GM21528 (cell line): ENCODE results near the gene ABHD12.

Experiments
- ATAC-seq: cut with Tn5 transposase; IDR thresholded peaks from one replicate; pipeline ENCODE4 v1.9.1; 2021; ENCODE audit warnings: mild to moderate bottlenecking, moderate library complexity; ENCODE audit not compliant: unreplicated experiment, low FRiP score

The ABHD12 gene

DNA sequence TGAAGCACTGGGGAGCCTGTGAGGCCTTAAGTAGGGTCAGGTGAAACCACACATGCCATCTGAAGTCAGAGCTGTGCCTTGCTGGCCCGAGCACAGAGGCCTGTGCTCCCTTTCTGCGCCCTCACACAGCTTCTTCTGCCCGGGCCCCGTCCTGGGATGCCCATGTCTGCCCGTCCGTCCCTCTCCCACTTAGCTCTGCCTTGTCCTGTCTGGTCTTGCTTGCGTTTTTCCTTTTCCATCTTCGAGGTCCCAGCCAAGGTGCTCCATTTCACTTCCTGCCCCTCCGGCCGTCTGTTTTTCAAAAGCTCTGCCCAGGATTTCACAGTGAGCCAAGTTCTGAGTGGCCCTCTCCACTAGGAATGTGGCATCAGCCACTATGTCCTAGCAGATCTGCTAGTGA lies 97.1 kb downstream of the ABHD12 start:
- no peak for ATAC-seq

DNA sequence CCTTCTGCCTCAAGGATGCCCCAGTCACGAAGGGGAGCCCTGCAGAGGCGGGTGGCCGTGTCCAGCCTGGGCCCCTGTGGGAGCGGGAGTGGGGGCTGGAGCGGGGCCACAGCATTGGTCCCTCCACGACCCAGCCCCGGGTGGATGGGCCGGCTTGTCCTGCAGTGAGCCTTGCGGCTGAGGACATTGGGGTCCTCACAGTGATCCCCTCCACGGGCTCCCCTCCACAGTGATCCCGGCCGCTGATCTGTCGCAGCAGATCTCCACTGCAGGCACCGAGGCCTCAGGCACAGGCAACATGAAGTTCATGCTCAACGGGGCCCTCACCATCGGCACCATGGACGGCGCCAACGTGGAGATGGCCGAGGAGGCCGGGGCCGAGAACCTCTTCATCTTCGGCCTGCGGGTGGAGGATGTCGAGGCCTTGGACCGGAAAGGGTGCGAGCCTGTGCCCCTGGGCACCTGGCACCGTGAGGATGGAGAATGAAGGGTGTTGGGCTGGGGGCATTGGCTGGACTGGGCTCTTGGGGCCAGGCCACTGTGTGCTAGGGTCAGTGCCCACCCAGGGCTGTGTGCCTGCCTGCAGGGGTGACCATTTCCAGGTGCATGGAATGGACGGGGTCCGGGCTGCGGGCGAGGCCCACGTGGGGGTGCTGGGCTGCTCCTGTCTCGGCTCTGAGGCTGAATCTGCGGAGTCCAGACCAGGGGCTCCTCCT lies 98.3 kb downstream of the ABHD12 start:
- no peak for ATAC-seq

DNA sequence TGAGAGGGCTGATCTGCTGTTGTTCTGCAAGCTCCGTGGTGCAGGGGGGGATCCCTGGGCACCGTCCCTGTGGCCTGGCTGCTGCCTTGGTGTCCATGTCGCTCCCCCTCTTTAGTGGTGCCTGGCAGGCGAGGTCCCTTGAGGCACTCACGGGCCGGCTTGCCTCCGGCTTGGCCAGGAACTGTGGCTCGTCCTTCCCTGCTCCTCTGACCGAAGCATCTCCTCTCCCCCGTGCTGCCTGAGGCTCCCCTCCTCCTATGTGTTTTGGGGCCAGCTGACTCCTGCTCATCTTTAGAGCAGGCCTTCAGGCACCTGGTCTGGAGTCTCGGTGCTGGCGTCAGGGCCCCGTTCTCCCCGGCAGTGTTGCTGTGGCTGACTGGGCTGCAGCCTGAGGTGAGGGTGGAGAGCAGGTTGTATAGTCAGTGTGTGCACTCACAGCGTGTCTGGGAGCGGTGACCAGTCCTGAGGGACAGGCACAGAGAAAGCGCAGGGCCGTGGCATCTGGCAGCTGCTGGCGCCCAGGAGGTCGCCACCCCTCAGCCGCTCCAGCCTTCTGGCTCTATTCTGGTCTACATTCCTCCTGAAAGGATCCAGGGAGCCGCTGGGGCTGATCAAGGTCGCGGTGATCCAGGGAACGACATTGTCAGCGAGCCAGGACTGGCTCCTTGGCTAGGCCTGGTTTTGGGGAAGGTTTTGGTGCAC lies 99.1 kb downstream of the ABHD12 start:
- ATAC-seq, result no peak

DNA sequence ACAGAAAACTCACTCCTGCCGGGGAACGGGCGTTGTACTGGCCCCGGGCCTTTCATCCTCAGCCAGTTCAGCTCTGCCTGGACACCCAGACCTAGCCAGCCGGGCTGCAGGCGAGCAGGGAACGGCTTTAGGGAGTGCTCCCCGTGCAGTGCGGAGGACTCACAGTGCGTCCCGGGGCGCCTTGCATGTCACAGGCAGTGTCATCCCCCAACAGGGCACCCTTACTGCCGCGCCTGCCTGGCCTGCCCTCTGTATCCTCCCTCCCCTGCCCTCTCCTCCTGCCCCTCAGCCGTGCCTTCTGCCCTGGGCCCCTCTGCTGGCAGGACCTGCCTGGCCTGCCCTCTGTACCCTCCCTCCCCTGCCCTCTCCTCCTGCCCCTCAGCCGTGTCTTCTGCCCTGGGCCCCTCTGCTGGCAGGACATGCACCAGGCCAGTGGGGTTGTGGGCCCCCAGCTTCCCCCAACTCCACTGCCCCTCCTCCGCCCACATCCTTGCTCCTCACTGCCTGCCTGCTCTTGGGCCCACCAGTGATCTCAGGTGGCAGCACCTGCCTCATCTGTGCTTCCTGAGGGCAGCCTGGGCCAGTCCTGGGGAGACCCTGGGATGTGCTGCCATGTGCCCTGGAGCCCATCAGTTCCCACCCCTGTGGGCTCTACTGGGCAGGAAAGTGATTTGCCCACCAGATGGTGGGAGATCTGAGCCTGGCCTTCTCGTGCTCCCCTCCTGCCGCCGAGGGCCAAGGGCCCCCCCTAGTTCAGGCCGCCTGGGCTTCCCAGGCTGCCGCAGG lies 99.8 kb downstream of the ABHD12 start:
- no peak for ATAC-seq

DNA sequence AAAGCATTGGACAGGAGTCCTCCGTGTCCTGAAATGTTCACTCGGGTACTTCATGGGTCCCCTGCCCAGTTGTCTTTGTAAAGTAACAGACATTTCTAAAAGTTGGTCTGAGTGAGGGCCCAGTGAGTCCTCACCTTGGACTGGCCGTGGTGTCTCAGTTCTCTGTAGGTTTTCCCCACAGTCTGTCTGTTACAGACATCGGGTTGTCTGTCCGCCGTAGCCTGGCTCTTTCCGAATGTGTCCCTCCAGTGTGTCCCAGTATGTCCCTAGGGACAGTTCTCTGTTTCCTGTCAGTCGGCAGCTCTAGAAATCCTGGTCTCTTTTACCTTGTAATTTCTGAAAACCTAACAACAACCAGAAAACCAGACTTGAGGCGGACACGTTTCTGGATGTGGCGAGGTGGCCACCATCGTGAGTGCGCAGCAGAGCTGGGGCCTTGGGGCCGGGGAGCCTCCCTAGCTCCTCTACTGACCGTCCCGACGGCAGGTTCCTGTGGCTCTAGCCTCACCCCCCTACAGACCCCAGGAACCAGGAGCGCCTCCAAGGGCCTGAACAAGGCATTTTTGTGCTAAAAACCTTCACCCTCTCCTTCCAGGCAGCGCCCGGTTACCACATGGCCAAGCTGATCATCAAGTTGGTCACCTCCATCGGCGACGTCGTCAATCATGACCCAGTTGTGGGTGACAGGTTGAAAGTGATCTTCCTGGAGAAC lies 100.6 kb downstream of the ABHD12 start:
- ATAC-seq, result no peak

DNA sequence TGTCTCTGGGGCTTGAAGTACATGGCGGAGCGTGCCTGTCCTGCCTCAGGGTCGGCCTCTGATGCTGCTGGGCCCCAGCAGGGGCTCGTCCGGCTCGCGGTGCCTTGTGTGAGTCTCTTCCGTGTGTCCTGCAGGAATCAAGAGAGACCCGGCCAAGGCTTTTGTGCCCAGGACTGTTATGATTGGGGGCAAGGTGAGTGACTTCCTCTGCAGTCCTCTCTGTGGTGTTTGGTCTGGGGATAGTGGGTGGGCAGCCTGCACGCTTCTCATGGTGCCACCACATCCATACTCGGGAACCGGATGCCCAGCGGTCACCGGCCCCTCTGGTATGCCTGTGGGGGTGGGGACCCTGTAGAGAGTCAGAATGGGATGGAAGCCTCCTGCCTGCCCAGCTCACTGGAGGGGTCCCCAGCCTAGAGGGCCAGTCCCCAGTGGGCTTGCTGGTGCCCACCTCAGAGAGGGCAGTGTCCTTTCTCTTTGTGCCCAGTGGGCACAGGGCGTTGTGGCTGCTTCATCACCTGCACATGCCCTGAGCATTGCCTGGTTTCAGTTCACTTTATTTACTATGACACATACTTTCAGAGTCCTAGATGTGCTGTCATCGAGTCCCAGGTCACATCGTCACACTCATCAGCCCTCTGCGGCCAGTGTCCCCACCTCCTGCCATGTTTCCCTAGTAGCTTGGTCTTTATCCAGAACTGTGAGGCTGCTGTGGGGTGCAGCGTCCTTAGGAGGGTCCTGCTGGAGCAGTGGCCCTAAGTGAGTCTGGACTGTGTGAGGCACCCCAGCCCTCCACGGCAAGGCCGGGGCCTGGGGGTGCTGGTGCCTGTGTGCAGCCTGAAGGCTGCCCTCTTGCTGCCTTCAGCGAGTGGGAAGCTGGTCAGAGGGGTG lies 102.1 kb downstream of the ABHD12 start:
- peak; percentile 79 for ATAC-seq

DNA sequence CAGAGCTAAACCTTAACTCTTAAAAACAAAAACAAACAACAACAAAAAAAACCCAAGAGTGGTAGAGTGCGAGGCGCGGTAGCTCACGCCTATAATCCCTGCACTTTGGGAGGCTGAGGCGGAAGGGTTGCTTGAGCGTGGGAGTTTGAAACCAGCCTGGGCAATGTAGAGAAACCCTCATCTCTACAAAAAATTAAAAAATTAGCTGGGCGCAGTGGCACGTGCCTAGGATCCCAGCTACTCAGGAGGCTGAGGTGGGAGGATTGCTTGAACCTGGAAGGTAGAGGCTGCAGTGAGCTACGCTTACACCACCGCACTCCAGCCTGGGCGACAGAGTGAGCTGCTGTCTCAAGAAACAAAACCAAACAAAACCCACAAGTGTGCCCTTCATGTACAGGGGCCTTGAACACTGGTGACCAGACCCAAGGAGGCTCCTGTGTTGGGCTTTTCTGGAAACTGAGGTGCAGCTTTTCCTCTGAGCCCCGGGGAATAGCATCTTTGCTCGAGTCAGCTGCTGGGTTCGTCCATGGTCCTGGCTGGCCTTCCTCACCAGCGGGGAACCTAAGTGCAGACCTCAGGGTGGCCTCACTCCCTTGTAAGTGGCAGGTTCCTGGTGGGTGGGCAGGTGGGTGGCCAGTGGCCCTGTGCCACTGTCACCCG lies 102.9 kb downstream of the ABHD12 start:
- no peak for ATAC-seq

DNA sequence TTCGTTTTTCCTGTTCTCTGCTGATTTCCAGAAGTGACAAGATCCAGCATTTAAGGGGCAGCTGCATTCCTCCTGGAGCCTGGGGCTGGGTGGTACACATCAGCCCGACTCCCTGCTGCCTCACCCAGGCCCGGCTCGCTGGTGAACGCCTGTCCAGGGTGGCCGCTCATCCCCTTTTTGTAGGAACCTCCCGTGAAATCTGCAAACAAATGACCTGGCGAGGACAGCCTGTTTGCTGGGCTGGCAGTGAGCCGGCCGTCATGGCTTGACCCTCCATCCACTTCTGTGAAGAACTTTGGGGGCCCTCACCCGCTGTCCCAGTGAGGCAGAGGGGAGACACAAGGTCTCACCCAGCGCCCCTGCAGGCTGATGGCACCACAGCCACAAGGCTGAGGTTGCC lies 103.7 kb downstream of the ABHD12 start:
- ATAC-seq, result no peak

DNA sequence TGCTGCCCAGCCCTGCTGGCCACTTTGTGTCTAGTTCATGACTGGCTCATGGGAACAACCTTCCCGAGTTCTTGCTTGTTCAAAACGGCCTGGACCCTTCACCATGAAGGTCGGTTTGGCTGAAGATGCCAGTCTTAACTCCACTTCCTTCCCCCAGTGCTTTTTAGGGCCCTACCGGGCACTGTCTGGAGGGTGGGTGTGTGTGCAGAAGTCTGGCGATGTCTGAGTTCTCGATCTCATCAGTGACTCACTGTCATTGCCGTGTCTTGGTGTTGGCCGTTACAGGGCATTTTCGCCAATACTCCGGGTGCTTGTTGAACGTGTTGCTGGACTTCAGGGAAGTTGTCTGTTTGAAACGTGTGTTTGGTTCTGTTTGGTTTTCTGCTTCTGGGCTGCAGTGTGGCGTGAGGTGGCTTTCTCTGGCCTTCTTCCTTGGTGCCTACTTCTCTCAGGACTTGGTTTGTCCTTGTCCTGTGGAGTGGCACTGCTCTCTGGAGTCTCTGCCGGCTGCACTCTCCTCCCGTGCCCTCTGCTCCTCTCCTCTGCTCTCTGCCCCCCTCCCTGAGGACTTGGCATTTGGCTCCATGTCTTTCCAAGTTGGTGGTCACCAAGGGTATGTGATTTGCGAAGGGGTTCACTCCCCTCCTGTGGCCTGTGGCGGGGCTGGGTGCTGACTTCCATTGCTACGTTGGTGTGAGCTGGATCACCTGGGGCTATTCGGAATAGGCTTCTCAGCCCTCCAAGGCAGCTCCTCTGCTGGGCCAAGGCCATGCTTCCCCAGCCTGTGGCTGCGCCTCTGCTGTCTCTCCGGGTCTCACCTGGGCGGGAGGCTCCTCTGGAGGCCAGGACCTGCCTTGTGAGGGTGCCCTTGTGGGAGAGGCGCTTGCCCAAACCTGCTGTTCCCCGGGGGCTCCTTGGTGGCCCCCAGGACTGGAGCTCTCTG lies 104.5 kb downstream of the ABHD12 start:
- no peak for ATAC-seq

DNA sequence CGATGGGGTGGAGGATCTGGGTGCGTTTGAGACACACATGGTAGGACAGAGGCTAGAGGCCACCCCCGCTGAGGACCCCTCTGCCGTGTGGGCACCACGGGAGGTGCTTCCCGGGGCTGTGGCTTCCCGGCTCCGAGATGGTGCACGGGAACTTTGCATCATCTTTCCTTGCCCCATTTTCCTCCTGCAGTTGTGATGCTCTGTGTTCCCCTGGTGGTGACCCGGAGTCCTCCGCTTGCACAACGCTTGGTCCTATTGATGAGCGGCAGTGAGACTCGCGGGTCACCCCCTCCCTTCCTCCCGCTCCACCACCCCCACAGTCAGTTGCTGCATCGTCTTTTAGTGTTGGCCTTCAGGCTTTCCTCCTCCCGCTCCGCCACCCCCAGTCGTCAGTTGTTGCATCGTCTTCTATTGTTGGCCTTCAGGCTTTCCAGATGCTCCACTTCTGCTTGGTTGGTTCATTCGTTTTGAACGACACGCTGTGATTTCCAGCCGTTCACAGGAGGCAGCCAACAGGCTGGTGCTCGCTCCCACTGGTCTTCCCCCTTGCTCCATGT lies 105.5 kb downstream of the ABHD12 start:
- ATAC-seq, result no peak

DNA sequence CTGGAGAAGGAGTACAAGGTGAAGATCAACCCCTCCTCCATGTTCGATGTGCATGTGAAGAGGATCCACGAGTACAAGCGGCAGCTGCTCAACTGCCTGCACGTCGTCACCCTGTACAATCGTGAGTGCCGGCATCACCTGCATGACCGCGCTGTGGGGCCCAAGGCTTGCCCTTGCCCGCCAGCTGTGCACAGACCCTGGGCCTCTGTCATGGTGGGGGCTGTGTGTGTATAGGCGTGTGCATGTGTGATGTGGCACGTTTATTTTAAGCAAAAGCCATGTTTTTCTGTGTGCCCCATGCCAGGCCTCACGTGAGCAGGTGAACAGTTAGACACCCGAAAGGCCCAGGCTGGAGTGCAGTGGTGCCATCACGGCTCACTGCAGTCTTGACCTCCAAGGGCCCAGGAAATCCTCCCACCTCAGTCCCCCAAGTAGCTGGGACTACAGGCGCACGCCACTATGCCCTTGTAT lies 106.5 kb downstream of the ABHD12 start:
- no peak for ATAC-seq

DNA sequence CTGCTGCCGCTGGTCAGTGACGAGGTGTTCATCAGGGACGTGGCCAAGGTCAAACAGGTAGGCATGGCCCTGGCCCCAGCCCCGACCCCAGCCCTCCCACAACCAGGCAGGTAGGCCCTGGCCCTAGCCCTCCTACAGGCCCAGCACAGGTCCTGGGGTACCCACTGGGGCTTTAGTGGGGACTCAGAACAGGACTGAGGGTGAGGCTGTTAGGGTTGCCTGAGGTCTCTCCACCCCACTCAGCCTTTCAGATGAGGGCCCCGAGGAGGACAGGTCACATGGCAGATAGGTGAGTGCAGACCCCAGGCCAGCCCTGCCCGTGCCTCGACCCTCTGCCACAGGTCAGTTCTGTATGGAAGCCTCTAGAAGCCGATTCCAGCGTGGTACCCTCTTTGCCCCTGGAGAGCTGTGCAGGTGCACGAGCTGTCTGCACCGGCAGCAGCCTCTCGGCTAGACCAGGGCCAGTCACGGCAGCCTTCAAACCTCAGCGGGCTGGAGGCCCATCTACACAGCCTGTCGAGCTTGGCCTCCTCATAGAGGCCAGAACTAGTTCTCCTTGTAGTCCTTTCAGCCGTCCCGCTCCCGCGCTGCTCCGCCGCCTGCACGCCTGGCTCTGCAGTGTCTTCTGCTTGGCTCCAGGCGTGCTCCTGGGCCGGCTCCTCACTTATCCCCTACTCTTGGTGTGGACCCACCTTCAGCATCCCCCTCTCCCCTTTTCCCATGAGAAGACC lies 107.2 kb downstream of the ABHD12 start:
- ATAC-seq, result no peak

DNA sequence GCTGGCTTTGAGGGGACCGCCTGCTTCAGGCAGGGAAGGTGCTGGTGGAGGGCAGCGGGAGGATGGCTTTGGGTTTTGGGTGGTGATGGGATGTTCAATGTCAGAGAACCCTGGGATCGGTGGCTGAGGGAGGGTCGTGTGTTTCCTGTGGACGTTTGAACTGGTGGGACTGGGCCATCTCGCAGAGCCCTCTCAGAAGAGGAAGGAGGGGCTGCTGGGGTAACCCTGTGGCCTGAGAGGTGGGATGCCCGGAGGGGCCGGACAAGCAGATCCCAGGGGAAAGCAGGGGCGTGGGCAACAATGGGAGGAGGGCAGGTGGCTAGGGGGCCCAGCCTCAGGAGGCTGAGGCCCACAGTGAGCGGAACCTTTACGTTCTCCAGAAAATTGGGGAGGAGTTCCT lies 107.8 kb downstream of the ABHD12 start:
- no peak for ATAC-seq

DNA sequence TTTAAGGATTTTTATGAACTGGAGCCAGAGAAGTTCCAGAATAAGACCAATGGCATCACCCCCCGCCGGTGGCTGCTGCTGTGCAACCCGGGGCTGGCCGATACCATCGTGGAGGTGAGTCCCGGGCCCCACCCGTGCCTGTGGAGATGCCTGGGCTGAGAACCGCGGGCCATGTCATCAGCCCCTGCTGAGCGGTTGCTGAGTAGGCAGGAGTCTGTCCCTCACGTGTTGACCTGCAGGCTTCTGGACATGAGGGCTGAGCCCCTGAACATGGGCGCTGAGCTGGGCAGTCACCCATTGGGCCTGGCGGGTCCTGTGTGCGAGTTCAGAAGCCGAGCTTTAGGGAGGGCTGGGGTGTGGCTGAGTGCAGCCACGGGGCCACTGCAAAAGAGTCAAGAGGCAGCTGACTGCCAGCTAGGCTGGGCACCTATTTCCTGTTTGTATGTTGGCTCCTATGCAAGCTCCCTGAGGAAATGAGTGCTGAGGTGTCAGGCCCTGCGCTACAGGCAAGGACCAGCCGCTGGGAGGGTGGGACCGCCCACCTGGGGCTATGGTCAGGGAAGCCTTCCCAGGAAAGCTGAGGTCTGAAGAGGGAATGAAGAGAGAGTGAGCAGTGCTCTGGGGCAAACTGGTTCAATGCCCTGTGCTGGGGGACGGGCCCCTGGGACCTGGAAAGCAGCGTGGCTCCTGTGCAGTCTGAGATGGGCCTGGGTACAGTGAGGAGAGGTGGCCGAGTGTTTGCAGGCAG lies 108.4 kb downstream of the ABHD12 start:
- no peak for ATAC-seq

DNA sequence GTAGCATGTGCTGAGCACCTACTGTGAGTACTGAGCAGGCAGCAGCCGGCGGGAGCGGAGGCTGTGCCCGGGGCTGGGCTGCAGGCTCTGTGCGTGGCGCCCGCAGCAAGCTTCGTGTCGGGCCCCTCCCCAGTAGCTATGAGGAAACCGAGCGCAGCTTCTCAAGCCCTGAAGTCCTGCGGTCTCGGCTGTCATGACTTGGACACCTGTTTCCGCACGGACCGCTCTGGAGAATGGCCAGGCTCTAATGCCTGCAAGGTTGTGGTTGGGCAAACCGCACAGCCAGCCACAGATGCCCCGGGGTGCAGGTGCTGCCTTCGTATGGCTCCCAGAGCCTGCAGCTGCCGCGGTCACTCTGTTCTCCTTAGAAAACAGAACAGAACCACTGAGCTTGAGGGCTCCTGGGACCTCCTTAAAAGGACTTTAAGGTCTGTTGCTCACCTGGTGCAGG lies 109.1 kb downstream of the ABHD12 start:
- ATAC-seq, result peak; percentile 57
